SKM-1 (cell line): ENCODE data around the gene INSYN2B.
A peak's percentile ranks its signal among the peaks of the same experiment; 100 is the strongest.

Experiments
- DNase-seq: peaks from one replicate; lab custom pipeline; 2025; ENCODE audit not compliant: unreplicated experiment; lab: John Stamatoyannopoulos, UW

INSYN2B gene

DNA sequence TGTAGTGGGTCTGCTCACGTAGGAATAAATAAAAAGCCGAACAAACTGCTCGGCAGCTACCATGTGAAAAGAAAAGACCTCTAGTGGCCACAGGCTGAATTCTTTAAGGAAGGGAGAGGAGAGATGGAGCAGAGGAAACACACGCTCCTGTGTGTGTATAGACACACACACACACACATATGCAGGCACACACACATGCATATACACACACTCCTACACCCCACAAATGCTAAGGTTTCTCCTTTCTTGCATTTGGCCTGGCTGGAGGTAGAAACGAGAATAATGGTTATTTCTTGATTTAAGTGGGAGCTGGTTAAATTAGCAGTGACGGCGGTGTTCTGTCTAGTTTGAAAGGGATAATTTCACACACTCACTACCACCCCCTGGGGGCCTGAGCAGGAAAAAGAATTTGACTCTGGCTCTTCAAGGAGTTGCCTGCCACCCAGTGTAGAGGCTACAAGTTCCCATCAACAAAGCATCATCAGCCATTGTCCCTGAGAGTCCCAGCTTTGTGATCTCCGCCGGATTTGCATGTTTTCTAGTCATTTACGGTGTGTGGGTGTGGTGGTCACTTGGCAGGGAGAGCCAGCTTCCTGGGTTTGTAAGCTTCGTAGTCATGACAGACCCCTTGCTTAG, at the start of gene INSYN2B:
Gene INSYN2B, minus strand, starts transcription at position 78 of the 636 bp plus-strand sequence. CDS start 96,597 bp downstream, outside the sequence.
- peak; percentile 23 for DNase-seq

DNA sequence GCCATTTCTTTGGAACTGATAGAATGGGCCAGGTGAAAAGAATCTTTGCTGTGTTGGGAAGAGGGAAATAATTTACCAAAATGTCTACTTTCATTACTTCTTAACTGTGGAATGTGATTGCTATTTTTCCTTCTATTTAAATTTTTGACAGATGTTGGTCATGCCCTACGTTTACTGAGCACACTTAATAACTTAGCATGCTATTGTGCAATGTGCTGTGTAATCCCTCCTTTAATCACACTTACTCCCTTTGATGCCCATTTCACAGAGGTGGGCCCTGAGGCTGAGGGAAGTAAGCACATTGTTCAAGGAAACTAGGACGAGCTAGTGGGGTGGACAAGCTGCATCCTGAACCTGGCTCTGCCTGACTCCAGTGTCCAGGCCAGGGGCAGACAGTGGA, 47.8 kb upstream of the INSYN2B start:
- no peak for DNase-seq

DNA sequence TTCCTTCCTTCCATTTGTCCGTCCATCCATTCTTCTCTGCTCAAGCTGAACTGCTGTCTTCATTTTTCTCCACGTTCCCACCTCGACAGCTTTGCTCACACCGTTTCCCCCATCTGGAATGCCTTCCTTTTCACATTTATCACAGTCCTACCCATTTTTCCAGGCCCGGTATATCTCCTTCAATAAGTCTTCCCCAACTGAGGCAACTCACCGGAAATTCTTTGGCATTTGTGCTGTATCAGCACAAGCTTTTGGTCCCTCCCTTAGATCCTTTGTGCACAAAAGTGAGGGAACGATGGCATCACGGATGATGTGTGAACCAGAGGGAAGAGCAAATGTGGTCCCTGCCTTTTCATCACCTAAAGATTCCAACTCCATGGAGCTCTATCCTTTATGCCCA, 45.6 kb upstream of the INSYN2B start:
- no peak for DNase-seq

DNA sequence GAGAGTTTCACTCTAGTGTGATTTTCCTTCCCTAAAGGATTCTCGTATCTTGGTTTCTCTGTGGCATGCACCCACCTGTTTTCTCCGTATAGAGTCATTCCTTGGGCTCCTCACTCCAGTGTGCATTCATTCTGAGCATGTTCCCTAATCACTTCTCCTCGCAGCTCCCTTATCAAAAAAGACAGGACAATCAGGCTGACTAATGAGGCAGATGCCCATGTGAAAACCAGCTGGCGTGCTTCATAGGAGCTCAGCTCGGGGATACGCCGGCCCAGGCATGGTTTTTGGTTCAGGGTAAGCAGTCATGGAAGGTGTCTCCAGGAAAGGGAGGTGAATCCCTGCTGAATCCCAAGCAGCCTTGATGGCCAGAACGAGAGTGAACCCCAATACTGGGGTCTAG, 41.2 kb upstream of the INSYN2B start:
- DNase-seq = no peak

GRCh38 chr5:170020423-170020822, 40.1 kb upstream of the INSYN2B start:
- DNase-seq = no peak

- DNase-seq = no peak
These were observed 32.3 kb upstream of the INSYN2B start for GRCh38 chr5:170012622-170013021.

DNA sequence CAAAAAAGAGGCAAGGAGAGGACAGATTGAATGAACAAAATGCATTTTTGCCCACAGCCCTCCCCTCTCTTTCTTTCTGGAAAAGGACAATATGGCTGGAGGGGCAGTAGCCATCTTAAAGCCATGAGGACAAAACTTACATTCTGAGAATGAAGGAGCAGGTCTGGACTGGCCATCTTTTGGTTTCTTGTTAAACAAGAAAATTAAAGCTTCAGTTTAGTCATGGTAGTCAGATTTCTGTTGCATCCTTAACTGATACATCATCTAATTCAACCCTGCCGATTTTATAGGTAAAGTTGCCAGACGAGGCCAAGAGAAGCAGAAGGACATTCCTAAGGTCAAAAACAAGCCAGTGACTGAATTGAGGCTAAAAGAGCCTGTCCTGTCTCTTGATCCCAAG, 31.5 kb upstream of the INSYN2B start:
- DNase-seq = no peak

DNA sequence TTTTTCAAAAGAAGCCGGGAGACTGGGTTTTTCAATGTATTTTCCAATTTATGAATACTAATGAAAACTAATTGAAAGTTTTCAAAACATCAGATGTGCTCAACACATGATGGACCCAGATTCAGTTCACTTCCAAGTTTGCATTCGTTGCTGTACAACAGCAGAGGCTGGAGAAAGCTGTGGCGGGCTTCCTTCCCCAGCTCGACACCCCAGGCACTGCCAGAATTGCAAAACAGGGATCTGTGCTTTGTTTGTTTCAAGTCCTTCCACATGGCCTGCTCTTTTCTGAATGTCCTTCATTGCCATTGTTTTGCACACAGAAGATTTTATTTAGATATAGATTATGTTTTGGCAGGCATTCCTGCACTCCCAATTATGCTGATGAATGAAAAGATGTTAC, 30.3 kb upstream of the INSYN2B start:
- DNase-seq = no peak

DNA sequence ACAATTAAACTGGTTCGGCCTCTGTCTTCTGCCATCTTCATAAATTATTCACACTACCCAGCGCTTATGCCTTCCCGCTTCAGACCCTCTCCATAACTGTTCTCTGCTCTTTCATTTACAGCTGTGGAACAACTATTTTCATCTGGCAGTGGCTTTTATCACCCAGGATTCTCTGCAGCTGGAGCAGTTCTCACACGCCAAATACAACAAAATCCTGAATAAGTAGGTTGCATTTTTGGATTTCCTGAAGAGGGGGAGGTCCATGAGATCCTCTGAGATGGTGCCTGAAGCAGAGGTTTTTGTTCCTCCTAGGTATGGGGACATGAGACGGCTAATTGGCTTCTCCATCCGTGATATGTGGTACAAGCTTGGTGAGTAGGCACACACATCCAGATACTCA, 28.1 kb upstream of the INSYN2B start:
- DNase-seq = no peak

- no peak for DNase-seq
These were observed 25.7 kb upstream of the INSYN2B start for GRCh38 chr5:170006021-170006420.

DNA sequence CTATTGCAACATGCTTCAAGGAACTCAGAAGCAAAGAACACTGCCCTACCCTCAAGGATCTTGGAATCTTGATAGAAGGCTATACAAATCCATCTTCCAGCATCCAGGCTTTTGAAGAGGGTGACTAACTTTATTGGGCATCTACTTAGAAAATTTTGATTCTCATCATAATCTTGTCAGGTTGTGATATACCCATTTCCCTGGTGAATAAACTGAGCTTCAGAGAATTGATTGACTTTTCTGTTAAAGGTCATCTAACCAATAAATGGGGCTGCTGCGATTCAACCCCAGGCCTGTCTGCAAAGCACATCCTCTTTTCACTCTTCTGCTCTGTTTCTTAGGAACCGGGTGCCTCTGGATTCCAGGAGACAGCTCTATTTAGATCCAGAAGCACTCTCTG, 19.9 kb upstream of the INSYN2B start:
- no peak for DNase-seq

- DNase-seq = no peak
These were observed 19.3 kb upstream of the INSYN2B start for GRCh38 chr5:169999621-170000020.

DNA sequence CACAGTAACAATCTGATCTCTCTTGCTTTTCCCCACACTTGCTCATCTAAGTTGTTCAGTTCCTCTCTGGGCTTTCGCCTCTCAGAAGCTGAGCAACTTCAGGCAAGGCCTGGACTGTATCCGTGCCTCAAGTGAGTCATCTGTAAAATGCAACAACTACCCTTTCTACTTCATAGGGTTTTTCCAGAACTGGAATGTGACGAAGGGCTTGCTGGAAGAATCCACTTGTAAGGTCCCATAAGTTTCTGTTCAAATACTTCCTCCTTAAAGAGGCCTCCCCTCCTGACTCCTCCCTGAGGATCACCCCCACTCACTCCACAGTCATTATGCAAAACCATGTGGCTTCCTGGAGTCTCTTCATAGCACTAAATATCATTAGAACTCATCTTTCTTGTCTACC, 17.5 kb upstream of the INSYN2B start:
- DNase-seq = no peak

GRCh38 chr5:169993485-169993790, 13.1 kb upstream of the INSYN2B start:
- DNase-seq = no peak

GRCh38 chr5:169992789-169993484, 12.6 kb upstream of the INSYN2B start:
- no peak for DNase-seq

DNA sequence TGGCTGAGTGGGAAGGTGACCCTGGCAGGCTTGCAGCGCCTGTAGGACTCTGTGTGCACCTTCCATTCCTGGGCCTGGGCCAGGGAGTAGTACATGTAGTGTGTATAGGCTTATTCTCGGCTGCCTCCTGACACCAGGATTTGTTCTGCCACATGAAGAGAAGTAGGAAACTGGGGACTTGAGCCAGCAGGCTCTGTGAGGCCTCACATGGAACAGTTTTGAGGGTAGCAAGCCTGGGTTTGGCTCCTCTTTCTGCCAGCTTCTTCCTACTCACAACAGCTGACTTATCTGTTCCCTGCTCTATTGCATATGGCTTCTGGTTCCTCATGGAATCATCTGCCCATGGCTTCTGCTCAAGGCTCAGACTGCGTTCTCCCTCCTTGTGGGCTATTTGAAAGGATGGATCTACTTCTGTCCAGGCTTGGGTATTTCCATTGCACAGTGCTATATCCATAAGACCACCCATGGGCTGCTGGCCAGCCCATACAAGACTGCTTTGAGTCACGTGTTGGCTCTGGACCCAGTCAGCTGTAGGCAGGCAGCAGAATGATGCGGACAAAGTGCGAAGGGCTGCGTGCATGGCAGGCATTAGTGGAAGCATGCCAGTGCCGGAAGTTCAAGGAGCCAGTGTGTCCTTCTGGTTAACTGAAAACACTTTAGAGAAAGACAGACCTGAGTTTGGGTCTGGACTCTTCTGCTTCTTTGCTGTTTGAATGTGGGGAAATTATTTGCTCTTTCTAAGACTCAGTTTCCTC, 11.0 kb upstream of the INSYN2B start:
- DNase-seq = no peak

- DNase-seq = no peak
These were observed 9.1 kb upstream of the INSYN2B start for GRCh38 chr5:169989365-169989764.

DNA sequence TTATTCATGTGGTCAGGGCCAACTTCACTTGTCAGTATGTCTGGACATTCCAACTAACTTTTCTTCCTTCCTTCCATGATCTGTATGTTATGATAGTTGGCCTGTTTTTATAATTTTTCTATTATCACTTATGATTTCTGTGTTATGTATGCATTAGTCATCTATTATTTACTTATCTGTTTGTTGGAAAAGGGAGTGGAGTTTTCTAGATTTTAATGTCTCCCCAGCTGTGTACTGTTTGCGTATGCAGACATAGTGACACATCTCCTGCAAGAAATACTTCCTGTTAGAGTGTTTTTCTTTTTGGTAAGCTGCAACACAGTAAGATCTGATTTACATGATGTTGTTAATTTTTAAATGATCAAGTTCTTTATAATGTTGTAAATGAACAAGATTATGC, 8.7 kb upstream of the INSYN2B start:
- DNase-seq = no peak

- no peak for DNase-seq
These were observed 7.9 kb upstream of the INSYN2B start for GRCh38 chr5:169988206-169988605.

- no peak for DNase-seq
These were observed 424 bp downstream of the INSYN2B start for GRCh38 chr5:169979871-169980270.

- no peak for DNase-seq
These were observed 1.6 kb downstream of the INSYN2B start for GRCh38 chr5:169978714-169979113.

DNA sequence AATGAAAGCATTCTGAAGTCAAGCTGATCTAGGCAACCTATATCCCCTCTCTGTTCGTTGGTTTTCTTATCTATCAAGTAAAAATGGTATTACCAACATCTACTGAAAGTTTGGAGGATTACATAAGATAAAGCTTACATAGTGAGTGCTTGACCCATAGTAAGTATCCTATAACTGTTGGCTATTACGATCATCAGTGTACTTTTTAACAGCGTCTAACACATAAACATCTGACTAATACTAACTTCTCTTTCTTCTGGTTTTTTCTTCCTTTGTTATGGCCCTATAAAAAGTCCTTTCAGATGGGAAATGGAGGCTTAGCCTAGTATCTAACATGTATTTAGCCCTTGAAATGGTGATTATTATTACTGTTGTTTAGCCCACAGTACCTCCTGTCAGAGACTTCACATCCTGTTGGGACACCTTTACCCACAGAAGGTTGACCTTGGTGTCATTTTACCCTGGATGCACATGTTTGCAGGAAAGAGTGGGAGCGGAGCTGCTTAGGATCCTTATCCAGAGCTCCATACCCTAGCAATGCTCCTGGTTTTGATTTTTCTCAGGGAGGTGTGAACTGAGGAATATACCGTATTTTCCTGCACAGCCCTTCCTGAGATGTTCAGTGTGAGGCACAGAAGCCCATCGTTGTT, 6.0 kb downstream of the INSYN2B start:
- no peak for DNase-seq
